ENCODE data around the gene DTNBP1. TPM values are rescaled to one million over a fixed set of nuclear protein-coding genes. Genes with fewer than 3 reads are reported as not detected.

Gene DTNBP1
- total and polyA plus RNA-seq, 2 of the 13 experiments (the other 11 are each of a cell fraction or from before 2014, with no cell fraction given): 6.6 to 19.1 TPM

- TF ChIP-seq CSRNP1 (CRISPR knock-in tag; IDR thresholded peaks at IDR 0.05) (no peak), ZNF598 (CRISPR knock-in tag; IDR thresholded peaks at IDR 0.05; ENCODE audit: borderline replicate concordance) (0 out of 2 replicates have a peak, but pooled peaks have one; percentile 51), ELF1 (CRISPR knock-in tag; IDR thresholded peaks at IDR 0.05) (0 out of 2 replicates have a peak, but pooled peaks have one; percentile 46), SMARCE1 (IDR thresholded peaks at IDR 0.05; ENCODE audit: borderline replicate concordance) (no peak), NRL (CRISPR knock-in tag; IDR thresholded peaks at IDR 0.05; ENCODE audit: borderline replicate concordance) (peak; percentile 36; the same call in 1 of the 2 replicates), ZNF274 (CRISPR knock-in tag; IDR thresholded peaks at IDR 0.05) (0 out of 2 replicates have a peak, but pooled peaks have one; percentile 64), KLF11 (CRISPR knock-in tag; IDR thresholded peaks at IDR 0.05) (peak; percentile 74; the same call in 1 of the 2 replicates), XRCC5 (optimal IDR thresholded peaks at IDR 0.05; ENCODE audit: low read length) (peak; percentile 100), ZFP36 (IDR thresholded peaks at IDR 0.05; ENCODE audit: borderline replicate concordance, low read depth, low read length, partially characterized antibody) (peak; percentile 66), MTF2 (CRISPR knock-in tag; IDR thresholded peaks at IDR 0.05; ENCODE audit: borderline replicate concordance) (peak; percentile 87; the same call in 1 of the 2 replicates), POGZ (CRISPR knock-in tag; IDR thresholded peaks at IDR 0.05) (peak; percentile 49; the same call in 1 of the 2 replicates), FOXO1 (CRISPR knock-in tag; IDR thresholded peaks at IDR 0.05) (peak; percentile 28; the same call in 1 of the 2 replicates), ZNF616 (CRISPR knock-in tag; IDR thresholded peaks at IDR 0.05; ENCODE audit: low read depth) (0 out of 2 replicates have a peak, but pooled peaks have one; percentile 50), FOSL1 (CRISPR knock-in tag; IDR thresholded peaks at IDR 0.05; ENCODE audit: borderline replicate concordance) (no peak), ELF3 (CRISPR knock-in tag; IDR thresholded peaks at IDR 0.05) (peak; percentile 78; the same call in 1 of the 2 replicates), MAFK (conservative IDR thresholded peaks at IDR 0.05 in 1 of 2, IDR thresholded peaks at IDR 0.05 in 1 of 2; ENCODE audit: low read length in 2 of 2) (peak; percentile 29 to 40; a peak in 1 of 4 replicates), AKNA (CRISPR knock-in tag; IDR thresholded peaks at IDR 0.05; ENCODE audit: borderline replicate concordance) (no peak), ZNF619 (CRISPR knock-in tag; IDR thresholded peaks at IDR 0.05) (0 out of 2 replicates have a peak, but pooled peaks have one; percentile 45)
Observed at GRCh38 chr6:15691250-15691869, 28.5 kb upstream of the DTNBP1 start (continued).

Measured in HepG2 (cell line).